Thyroid gland (tissue), 4 donors: ENCODE measurements around the gene ZNF778.

Experiments used
- POLR2A ChIP-seq, 2 donors: fragments of 450-650 bp; IDR thresholded peaks; one replicate each; pipeline ENCODE4 v1.6.1; 2017; ENCODE audit warnings: antibody characterized with exemption in 2 of 2, mild to moderate bottlenecking in 2 of 2, moderate library complexity in 1 of 2
- TF ChIP-seq, protein P1 (sequence below), 6 experiments: fragments of 200-600 bp in 3 of 6; fragments of 450-650 bp in 3 of 6; sonication (generic) in 3 of 6; IDR thresholded peaks; one replicate each; pipeline ENCODE4 v1.5.1; 2016 to 2019; ENCODE audit warnings: antibody characterized with exemption in 6 of 6, mild to moderate bottlenecking in 2 of 6, inconsistent platforms in 1 of 6, moderate library complexity in 1 of 6

DNA sequence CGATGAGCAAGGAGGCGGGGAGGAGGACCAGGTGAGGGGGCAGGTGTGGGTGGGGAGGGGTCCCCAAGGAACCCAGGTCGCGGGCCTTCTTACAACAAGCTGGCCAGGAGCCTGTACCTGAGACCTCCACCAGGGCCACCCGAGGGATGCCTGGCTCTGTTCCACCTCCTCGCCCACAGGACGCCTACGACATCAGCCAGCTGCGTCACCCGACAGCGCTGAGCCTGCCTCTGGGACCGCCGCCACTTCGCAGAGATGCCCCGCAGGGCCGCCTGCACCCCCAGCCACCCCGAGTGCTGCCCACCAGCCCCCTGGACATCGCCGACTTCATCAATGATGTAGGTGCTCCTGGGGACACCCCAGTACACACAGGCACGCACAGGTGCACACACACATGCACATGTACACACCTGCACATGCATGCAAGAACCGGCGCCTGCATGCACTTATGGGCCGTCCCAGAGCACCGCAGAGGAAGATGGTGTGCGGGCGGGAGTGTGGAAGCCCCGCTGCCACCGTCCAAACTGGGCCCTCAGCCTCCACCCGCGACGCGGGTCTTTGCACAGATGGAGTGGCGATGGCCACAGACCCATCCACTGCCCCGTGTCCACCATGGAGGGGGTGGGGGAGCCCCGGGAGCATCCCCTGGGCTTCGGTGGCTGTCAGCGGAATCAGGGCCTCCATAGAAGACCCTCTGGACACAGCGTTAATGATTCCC, 23.8 kb upstream of the ZNF778 start:
- TF ChIP-seq, protein P1, sequence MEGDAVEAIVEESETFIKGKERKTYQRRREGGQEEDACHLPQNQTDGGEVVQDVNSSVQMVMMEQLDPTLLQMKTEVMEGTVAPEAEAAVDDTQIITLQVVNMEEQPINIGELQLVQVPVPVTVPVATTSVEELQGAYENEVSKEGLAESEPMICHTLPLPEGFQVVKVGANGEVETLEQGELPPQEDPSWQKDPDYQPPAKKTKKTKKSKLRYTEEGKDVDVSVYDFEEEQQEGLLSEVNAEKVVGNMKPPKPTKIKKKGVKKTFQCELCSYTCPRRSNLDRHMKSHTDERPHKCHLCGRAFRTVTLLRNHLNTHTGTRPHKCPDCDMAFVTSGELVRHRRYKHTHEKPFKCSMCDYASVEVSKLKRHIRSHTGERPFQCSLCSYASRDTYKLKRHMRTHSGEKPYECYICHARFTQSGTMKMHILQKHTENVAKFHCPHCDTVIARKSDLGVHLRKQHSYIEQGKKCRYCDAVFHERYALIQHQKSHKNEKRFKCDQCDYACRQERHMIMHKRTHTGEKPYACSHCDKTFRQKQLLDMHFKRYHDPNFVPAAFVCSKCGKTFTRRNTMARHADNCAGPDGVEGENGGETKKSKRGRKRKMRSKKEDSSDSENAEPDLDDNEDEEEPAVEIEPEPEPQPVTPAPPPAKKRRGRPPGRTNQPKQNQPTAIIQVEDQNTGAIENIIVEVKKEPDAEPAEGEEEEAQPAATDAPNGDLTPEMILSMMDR (IDR thresholded peaks at IDR 0.05): no peak
- no peak for TF ChIP-seq POLR2A (IDR thresholded peaks at IDR 0.05)
